GM12874 (cell line): ENCODE data around the gene AGBL1.

ENCODE experiments used
- TF ChIP-seq, protein P1 (sequence below): IDR thresholded peaks from 2 replicates; pipeline ENCODE4 v1.5.1; 2011; ENCODE audit warnings: low read depth, mild to moderate bottlenecking, control low read depth, low read length, moderate library complexity; ENCODE audit not compliant: insufficient read depth

AGBL1 gene

DNA sequence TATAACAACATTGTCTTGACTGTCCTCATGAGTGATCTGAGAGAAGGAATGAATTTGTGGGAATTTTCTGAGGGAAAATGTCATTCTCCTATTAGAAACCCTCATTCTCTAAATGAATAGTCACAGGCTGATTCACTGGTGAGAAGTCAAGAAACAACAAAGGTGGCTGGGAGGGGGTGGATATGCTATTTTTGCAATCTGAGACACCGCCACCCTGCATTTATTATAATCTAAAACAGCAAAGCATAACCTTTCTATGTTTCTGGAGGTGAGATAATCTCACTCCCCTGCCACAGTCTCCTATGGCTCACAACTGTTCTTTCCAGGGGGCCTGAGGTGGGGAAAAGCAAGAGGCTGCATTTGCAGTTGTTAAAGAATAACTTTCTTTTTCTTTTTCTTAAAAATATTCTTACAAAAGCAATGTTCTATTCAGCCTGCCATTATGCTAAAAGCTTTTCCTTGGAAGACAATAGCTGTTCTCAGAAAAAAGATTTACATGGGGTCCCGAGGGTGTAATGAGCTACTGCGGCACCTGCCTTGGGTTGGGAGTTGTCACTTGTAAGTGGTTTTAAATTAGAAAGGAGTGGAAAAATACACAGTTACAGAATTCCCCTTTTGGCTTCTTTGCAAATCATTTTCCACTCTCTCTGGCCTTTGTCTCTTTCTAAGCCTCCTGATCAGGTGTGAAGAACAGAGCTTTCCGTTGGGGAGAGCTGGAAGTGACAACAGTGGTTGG, 220.9 kb downstream of the AGBL1 start:
- TF ChIP-seq, protein P1, sequence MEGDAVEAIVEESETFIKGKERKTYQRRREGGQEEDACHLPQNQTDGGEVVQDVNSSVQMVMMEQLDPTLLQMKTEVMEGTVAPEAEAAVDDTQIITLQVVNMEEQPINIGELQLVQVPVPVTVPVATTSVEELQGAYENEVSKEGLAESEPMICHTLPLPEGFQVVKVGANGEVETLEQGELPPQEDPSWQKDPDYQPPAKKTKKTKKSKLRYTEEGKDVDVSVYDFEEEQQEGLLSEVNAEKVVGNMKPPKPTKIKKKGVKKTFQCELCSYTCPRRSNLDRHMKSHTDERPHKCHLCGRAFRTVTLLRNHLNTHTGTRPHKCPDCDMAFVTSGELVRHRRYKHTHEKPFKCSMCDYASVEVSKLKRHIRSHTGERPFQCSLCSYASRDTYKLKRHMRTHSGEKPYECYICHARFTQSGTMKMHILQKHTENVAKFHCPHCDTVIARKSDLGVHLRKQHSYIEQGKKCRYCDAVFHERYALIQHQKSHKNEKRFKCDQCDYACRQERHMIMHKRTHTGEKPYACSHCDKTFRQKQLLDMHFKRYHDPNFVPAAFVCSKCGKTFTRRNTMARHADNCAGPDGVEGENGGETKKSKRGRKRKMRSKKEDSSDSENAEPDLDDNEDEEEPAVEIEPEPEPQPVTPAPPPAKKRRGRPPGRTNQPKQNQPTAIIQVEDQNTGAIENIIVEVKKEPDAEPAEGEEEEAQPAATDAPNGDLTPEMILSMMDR: no peak

DNA sequence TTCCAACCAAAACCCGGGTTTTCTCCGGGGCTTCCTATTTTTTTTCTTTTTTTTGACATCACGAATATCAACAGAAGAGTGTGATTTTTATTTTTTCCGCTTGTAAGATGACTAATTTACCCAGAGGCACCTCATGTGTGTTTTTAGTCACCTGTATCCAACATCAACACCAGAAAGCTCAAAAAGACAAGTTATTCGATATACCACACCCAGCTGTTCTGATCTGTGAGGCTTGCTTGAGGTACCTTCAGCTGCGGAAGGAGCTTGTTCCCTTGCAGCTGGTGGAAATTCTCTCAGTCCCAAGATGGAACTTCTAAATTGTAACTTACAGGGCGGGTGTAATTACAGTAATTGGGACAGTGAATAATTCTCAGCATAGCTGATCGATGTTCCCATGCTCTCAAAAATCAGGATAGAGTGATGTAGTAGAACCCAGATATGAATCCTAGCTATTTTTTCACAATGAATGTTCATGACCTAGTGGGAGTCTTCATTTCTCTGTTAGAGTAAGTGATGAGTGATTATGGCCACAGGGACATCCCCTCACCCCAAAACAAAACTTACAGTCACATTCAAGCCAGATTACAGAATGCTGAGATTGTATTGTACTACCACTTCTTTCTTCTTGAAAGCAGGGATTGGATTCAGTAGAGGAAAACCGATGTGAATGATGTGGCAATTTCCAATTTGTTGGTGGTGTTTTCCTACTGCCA, 232.1 kb downstream of the AGBL1 start:
- TF ChIP-seq, protein P1: no peak

DNA sequence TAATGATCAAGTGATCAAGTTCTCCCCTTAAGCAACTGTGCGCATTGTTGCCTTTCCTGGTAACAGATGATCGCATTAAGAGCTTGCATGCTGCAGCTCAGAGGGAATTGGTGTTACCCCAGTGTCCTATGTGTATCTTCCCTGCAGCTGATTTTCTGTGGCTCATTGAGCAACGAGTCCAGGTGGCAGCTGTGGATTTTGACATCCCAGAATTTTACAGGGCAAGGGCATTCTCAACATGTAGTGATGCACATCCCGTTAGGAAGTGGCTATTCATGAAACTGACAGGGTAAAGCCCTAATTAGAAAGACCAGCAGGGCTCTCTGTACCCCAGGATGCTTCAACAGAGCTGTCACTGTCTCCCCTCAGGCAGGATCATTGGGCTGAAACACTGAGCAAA, 232.8 kb downstream of the AGBL1 start:
- TF ChIP-seq, protein P1: no peak

DNA sequence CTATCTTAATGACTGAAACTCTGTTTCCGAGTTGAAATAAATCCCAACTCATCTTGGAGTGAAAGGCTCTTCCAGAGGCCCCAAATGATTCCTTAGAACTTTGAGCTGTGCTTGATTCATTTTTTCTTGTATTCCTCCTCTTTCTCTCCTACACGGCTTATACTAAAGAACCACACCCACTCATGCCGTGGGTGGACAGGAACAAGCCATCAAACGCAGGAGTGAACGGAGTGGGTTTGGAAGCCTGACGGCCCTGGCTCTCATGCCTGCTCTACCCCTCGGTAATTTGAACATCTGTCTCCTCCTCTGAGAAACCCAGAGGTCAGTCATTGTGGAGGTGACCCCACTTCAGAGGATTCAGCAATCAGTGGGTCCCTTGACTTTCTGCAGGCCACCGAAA, 236.5 kb downstream of the AGBL1 start:
- TF ChIP-seq, protein P1: no peak

DNA sequence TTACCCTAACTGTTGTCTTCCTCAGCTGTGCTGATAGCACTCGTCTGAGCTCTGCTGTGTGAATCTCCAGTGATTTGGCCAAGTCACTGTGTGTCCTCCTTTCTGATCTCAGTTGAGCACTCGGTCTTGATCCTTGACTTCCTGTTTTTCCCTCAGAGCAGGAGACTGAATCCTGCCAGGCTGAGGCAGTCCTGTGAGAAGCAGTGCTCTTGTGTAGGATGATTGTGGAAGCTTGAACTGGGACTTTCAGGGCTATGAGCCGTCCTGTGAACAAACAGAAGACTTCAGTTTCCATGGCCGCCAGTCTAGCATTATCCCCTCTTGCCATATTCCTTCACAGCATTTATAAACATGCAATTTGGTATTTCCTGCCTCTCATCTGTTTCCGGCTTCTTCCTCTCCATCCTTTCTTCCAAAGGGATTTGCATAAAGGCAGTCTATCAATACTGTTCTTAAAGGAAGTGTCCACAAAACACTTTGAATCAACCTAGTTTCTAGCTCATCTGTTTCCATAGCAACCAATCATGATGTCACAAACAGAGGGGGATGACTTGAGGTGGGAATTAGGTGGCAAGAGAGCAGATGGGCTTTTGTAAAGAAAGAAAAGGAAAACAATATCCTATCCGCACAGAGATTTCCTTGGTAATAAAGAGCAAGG, 237.2 kb downstream of the AGBL1 start:
- TF ChIP-seq, protein P1: no peak

DNA sequence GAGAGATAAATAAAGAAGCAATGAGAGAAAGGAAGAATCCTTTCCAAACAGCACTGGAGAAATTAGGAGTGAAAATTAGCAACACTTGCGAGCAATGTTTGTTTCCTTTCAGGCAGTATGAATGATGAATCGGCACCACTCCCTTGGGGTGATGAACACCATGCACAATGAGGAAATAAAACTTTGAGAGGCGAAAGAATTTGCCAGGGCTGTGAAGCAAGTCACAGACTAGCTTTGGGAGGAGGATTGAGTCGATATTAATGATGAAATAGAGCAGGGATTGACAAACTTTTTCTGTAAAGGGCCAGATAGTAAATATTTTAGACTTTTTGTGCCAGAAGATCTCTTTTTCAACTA, 237.7 kb downstream of the AGBL1 start:
- TF ChIP-seq, protein P1: no peak

DNA sequence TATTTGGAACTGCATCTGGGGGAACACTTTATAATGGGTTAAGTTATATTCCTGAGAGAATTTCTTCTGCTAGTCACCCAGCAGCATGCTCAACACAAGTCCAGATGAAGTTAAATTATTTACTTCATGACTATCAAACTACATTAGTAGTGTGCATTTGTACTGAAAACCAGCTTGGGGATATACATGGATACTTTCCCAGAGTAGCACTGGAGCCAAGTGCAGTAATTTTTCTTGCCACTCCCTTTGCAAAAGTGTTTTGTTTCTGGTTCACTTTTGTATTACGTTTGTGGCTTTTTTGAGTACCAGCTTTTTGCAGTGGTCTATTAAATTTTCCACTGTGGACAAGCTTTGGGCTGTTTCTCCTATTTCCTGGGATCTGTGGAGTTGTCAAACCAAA, 243.0 kb downstream of the AGBL1 start:
- TF ChIP-seq, protein P1: no peak
